EH (cell line): Measurements from ENCODE around the gene ERVK3-1.

Experiments used
- DNase-seq: peaks from one replicate; pipeline ENCODE4 v3.0.0-alpha.2; 2015; ENCODE audit warnings: low read depth

ERVK3-1 gene

GRCh38 chr19:58364146-58364545 lies 59.0 kb downstream of the ERVK3-1 start:
- no peak for DNase-seq
